GM23338 (cell line): ENCODE results near the gene ROPN1L. TPM values are rescaled to one million over a fixed set of nuclear protein-coding genes. Genes with fewer than 3 reads are reported as not detected.

ENCODE experiments used
- ATAC-seq: fragments of 200-7000 bp; cut with Tn5 transposase; 3 replicates; pipeline ENCODE4 v1.9.1; 2020
- DNase-seq: peaks from one replicate; pipeline ENCODE4 v3.0.0-alpha.2; 2015; ENCODE audit warnings: low spot score
- H2AFZ ChIP-seq: fragments of 200-600 bp; sonication (generic); 2 replicates; pipeline ENCODE4 v1.8.0; 2016; ENCODE audit warnings: antibody characterized with exemption, mild to moderate bottlenecking, moderate library complexity
- H3F3A ChIP-seq: fragments of 200-600 bp; sonication (generic); replicated peaks from 2 replicates; pipeline ENCODE4 v1.8.0; 2017; ENCODE audit warnings: antibody characterized with exemption, mixed run types, low read depth
- H3K27ac ChIP-seq: fragments of 200-600 bp; sonication (generic); 2 replicates; pipeline ENCODE4 v1.6.1; 2016; ENCODE audit warnings: low read depth
- H3K27me3 ChIP-seq: fragments of 200-600 bp; sonication (generic); 2 replicates; pipeline ENCODE4 v1.8.0; 2016; ENCODE audit warnings: mild to moderate bottlenecking, mixed run types, moderate library complexity; ENCODE audit not compliant: insufficient read depth
- H3K36me3 ChIP-seq: fragments of 200-600 bp; sonication (generic); 2 replicates; pipeline ENCODE4 v1.8.0; 2016; ENCODE audit warnings: mild to moderate bottlenecking; ENCODE audit not compliant: insufficient read depth
- H3K4me1 ChIP-seq: fragments of 200-600 bp; sonication (generic); 2 replicates; pipeline ENCODE4 v1.8.0; 2016; ENCODE audit warnings: mild to moderate bottlenecking, moderate library complexity; ENCODE audit not compliant: insufficient read depth
- H3K4me2 ChIP-seq: fragments of 200-600 bp; sonication (generic); 2 replicates; pipeline ENCODE4 v1.7.1; 2017; ENCODE audit warnings: mixed run types
- H3K4me3 ChIP-seq: fragments of 200-600 bp; sonication (generic); 2 replicates; pipeline ENCODE4 v1.6.1; 2016; ENCODE audit warnings: mixed run types
- H3K79me2 ChIP-seq: fragments of 200-600 bp; sonication (generic); replicated peaks from 2 replicates; pipeline ENCODE4 v1.8.0; 2017; ENCODE audit warnings: mild to moderate bottlenecking; ENCODE audit not compliant: insufficient read depth
- H3K9me2 ChIP-seq: fragments of 200-600 bp; sonication (generic); 2 replicates; pipeline ENCODE4 v1.8.0; 2017; ENCODE audit not compliant: insufficient read depth
- H4K20me1 ChIP-seq: fragments of 200-600 bp; sonication (generic); replicated peaks from 2 replicates; pipeline ENCODE4 v1.8.0; 2017; ENCODE audit warnings: mild to moderate bottlenecking; ENCODE audit not compliant: insufficient read depth
- H3K27ac Mint-ChIP-seq: 2 replicates; pipeline ENCODE4 v1.8.0; 2020; ENCODE audit warnings: inconsistent platforms, mild to moderate bottlenecking, moderate library complexity, mixed read lengths
- H3K27me3 Mint-ChIP-seq: 3 replicates; pipeline ENCODE4 v1.8.0; 2022; ENCODE audit warnings: low read depth, mild to moderate bottlenecking, moderate library complexity, mixed read lengths, inconsistent platforms; ENCODE audit not compliant: insufficient read depth, poor library complexity
- H3K36me3 Mint-ChIP-seq: 3 replicates; pipeline ENCODE4 v1.8.0; 2021; ENCODE audit warnings: low read depth, mild to moderate bottlenecking, inconsistent platforms, moderate library complexity, mixed read lengths
- H3K4me1 Mint-ChIP-seq: 3 replicates; pipeline ENCODE4 v1.8.0; 2020; ENCODE audit warnings: mild to moderate bottlenecking, inconsistent platforms, mixed read lengths
- H3K4me3 Mint-ChIP-seq: 3 replicates; pipeline ENCODE4 v1.8.0; 2021; ENCODE audit warnings: moderate library complexity, mild to moderate bottlenecking, inconsistent platforms, mixed read lengths
- H3K9me3 Mint-ChIP-seq: 3 replicates; pipeline ENCODE4 v1.8.0; 2020; ENCODE audit warnings: moderate library complexity, mild to moderate bottlenecking, inconsistent platforms, mixed read lengths
- CREB1 ChIP-seq: fragments of 250-450 bp; sonication (Bioruptor Pico); IDR thresholded peaks from 2 replicates; pipeline ENCODE4 v1.5.0; 2020; ENCODE audit warnings: low read depth, mild to moderate bottlenecking, moderate library complexity
- CTCF ChIP-seq, 2 experiments: fragments of 200-600 bp in 1 of 2; sonication (generic) in 1 of 2; conservative IDR thresholded peaks; 2 replicates each; pipeline versions ENCODE4 v1.5.1 to v1.6.1; 2016 to 2017; ENCODE audit warnings: antibody characterized with exemption in 2 of 2, low read depth in 2 of 2, mild to moderate bottlenecking in 2 of 2, moderate library complexity in 1 of 2
- ETS1 ChIP-seq: IDR thresholded peaks from 2 replicates; pipeline ENCODE4 v1.6.1; 2016; ENCODE audit warnings: antibody characterized with exemption
- EZH2 ChIP-seq: fragments of 200-600 bp; sonication (generic); IDR thresholded peaks from one replicate; pipeline ENCODE4 v1.8.0; 2017; ENCODE audit warnings: antibody characterized with exemption, mild to moderate bottlenecking, low read depth; ENCODE audit not compliant: unreplicated experiment
- EZH2phosphoT487 ChIP-seq: fragments of 200-600 bp; sonication (generic); IDR thresholded peaks from one replicate; pipeline ENCODE4 v1.8.1; 2018; ENCODE audit warnings: antibody characterized with exemption; ENCODE audit not compliant: unreplicated experiment
- JUNB ChIP-seq: IDR thresholded peaks from one replicate; pipeline ENCODE4 v1.6.1; 2016; ENCODE audit warnings: antibody characterized with exemption; ENCODE audit not compliant: unreplicated experiment
- NANOG ChIP-seq: IDR thresholded peaks from 2 replicates; pipeline ENCODE4 v1.6.1; 2016; ENCODE audit warnings: antibody characterized with exemption, borderline replicate concordance
- POLR2AphosphoS5 ChIP-seq: IDR thresholded peaks from 2 replicates; pipeline ENCODE4 v1.6.1; 2016; ENCODE audit warnings: antibody characterized with exemption, low read depth
- REST ChIP-seq: IDR thresholded peaks from one replicate; pipeline ENCODE4 v1.6.1; 2018; ENCODE audit warnings: antibody characterized with exemption; ENCODE audit not compliant: unreplicated experiment
- STAT1 ChIP-seq: IDR thresholded peaks from one replicate; pipeline ENCODE4 v1.6.1; 2016; ENCODE audit warnings: antibody characterized with exemption; ENCODE audit not compliant: unreplicated experiment
- ZNF114 ChIP-seq: fragments of 250-450 bp; sonication (Bioruptor Pico); IDR thresholded peaks from 2 replicates; pipeline ENCODE4 v1.5.0; 2020; ENCODE audit warnings: mild to moderate bottlenecking, moderate library complexity
- ZNF331 ChIP-seq: fragments of 250-450 bp; sonication (Bioruptor Pico); IDR thresholded peaks from 2 replicates; pipeline ENCODE4 v1.5.0; 2020; ENCODE audit warnings: low read depth, mild to moderate bottlenecking, moderate library complexity
- ZNF462 ChIP-seq: fragments of 250-450 bp; sonication (Bioruptor Pico); IDR thresholded peaks from 2 replicates; pipeline ENCODE4 v1.5.0; 2020; ENCODE audit warnings: mild to moderate bottlenecking, moderate library complexity
- polyA plus RNA-seq: library from polyadenylated mRNA; unstranded; fragments of >200 nt; fragmentation: Nextera tagmentation; extraction: Ambion mirVana; gene quantifications from 2 replicates; pipeline ENCODE4 v1.2.1, GENCODE V29; 2016
- total RNA-seq: library from RNA; depleted of rRNA; stranded (reverse); fragments of >200 nt; shearing (Covaris generic); gene quantifications from 2 replicates; pipeline ENCODE4 v1.2.3, GENCODE V29; 2014

The ROPN1L gene
- total and polyA plus RNA-seq, 2 experiments from 2014 or later, result 0.57 TPM; not detected in 1

- no peaks in the 10 kb centered on the region for H3K79me2 ChIP-seq
- H3K36me3 Mint-ChIP-seq, result peaks cover 40% of the 10 kb centered on the region
- H4K20me1 ChIP-seq, result no peaks in the 10 kb centered on the region
- H3K9me2 ChIP-seq, result no peaks in the 10 kb centered on the region
- H3K9me3 Mint-ChIP-seq, result no peaks in the 10 kb centered on the region
- H2AFZ ChIP-seq, result no peak overlapping the region
- no peaks in the 10 kb centered on the region for H3K27me3 ChIP-seq
- peaks cover 15% of the 10 kb centered on the region for H3K4me1 ChIP-seq
- peak overlapping the region; percentile 58; the same call in 1 of the 2 replicates for H3K27ac ChIP-seq
- H3K4me1 Mint-ChIP-seq, result peaks cover 19% of the 10 kb centered on the region
- H3K4me2 ChIP-seq, result no peak overlapping the region
- DNase-seq (no peak), ATAC-seq (no peak)
- no peak overlapping the region for H3K4me3 ChIP-seq
- H3K27ac Mint-ChIP-seq, result peak overlapping the region; percentile 77
- no peak overlapping the region for H3K4me3 Mint-ChIP-seq
- no peak for TF ChIP-seq ZNF114 (CRISPR knock-in tag)
- no peak for TF ChIP-seq REST
- no peak for TF ChIP-seq ETS1
- TF ChIP-seq JUNB, result no peak
- TF ChIP-seq ZNF331, result no peak
- no peak for TF ChIP-seq STAT1
- no peak for TF ChIP-seq NANOG
- no peak for TF ChIP-seq EZH2
- no peak for TF ChIP-seq ZNF462 (CRISPR knock-in tag)
- TF ChIP-seq CTCF (conservative IDR thresholded peaks at IDR 0.05; ENCODE audit: low read depth in 2 of 2), result no peak
- no peak for TF ChIP-seq EZH2phosphoT487
- TF ChIP-seq CREB1 (CRISPR knock-in tag), result no peak
- TF ChIP-seq POLR2AphosphoS5, result no peak
- no peaks in the 10 kb centered on the region for H3K27me3 Mint-ChIP-seq
- peaks cover 53% of the 10 kb centered on the region for H3K36me3 ChIP-seq
- H3F3A ChIP-seq, result no peaks in the 10 kb centered on the region
Observed at GRCh38 chr5:10420932-10421331, 20.7 kb upstream of the ROPN1L start.
